HepG2 (cell line): ENCODE results near the gene YWHAH. TPM values are rescaled to one million over a fixed set of nuclear protein-coding genes. Genes with fewer than 3 reads are reported as not detected.

Experiments used
- ATF7 ChIP-seq, 2 experiments: fragments of 450-650 bp in 1 of 2; sonication (generic) in 1 of 2; formaldehyde crosslinking in 1 of 2; IDR thresholded peaks; 2 replicates each; pipeline versions ENCODE4 v1.4.0 to v1.6.1; 2016 to 2020; ENCODE audit warnings: antibody characterized with exemption in 1 of 2, mild to moderate bottlenecking in 1 of 2, missing genetic modification reagents in 1 of 2
- CREM ChIP-seq, 2 experiments: sonication (generic) in 1 of 2; formaldehyde crosslinking in 1 of 2; IDR thresholded peaks; 2 replicates each; pipeline versions ENCODE4 v1.4.0 to v1.6.1; 2016 to 2020; ENCODE audit warnings: antibody characterized with exemption in 1 of 2, mild to moderate bottlenecking in 1 of 2, missing genetic modification reagents in 1 of 2
- ERF ChIP-seq: IDR thresholded peaks from 2 replicates; pipeline ENCODE4 v1.6.1; 2018; ENCODE audit warnings: missing biosample characterization, missing genetic modification reagents
- FOXA1 ChIP-seq, 2 experiments: fragments of 450-650 bp in 1 of 2; sonication (generic) in 1 of 2; formaldehyde crosslinking in 1 of 2; IDR thresholded peaks; 2 replicates each; pipeline versions ENCODE4 v1.4.0 to v1.6.1; 2016 to 2020; ENCODE audit warnings: missing genetic modification reagents in 1 of 2
- JARID2 ChIP-seq: sonication (generic); formaldehyde crosslinking; IDR thresholded peaks from 2 replicates; pipeline ENCODE4 v1.8.1; 2023; ENCODE audit warnings: missing genetic modification reagents, inconsistent platforms; ENCODE audit not compliant: insufficient replicate concordance
- KAT8 ChIP-seq: IDR thresholded peaks from 2 replicates; pipeline ENCODE4 v1.6.1; 2016; ENCODE audit warnings: missing genetic modification reagents, missing compliant biosample characterization
- LCORL ChIP-seq, 2 experiments: fragments of 450-650 bp in 1 of 2; sonication (generic) in 1 of 2; formaldehyde crosslinking in 1 of 2; IDR thresholded peaks; 2 replicates each; pipeline versions ENCODE4 v1.5.0 to v1.6.1; 2017 to 2020; ENCODE audit warnings: antibody characterized with exemption in 1 of 2, missing genetic modification reagents in 1 of 2
- LRRFIP1 ChIP-seq: sonication (generic); formaldehyde crosslinking; conservative IDR thresholded peaks from 2 replicates; pipeline ENCODE4 v1.4.0; 2020; ENCODE audit warnings: missing genetic modification reagents
- RCOR2 ChIP-seq: IDR thresholded peaks from 2 replicates; pipeline ENCODE4 v1.6.1; 2016; ENCODE audit warnings: missing biosample characterization, missing genetic modification reagents
- RFXANK ChIP-seq: IDR thresholded peaks from 2 replicates; pipeline ENCODE4 v1.6.1; 2016
- SNAI1 ChIP-seq: sonication (generic); formaldehyde crosslinking; IDR thresholded peaks from 2 replicates; pipeline ENCODE4 v1.5.0; 2020; ENCODE audit warnings: mild to moderate bottlenecking, missing genetic modification reagents, borderline replicate concordance
- SNAPC2 ChIP-seq: sonication (generic); formaldehyde crosslinking; IDR thresholded peaks from 2 replicates; pipeline ENCODE4 v1.8.1; 2022; ENCODE audit warnings: mild to moderate bottlenecking, missing genetic modification reagents
- SP4 ChIP-seq: sonication (generic); formaldehyde crosslinking; IDR thresholded peaks from 2 replicates; pipeline ENCODE4 v1.8.1; 2023; ENCODE audit warnings: mild to moderate bottlenecking, missing genetic modification reagents
- U2AF1 ChIP-seq: fragments of 200-400 bp; formaldehyde crosslinking; optimal IDR thresholded peaks from 2 replicates; pipeline ENCODE3; 2017; ENCODE audit warnings: mild to moderate bottlenecking, low read depth, low read length
- ZKSCAN8 ChIP-seq: IDR thresholded peaks from 2 replicates; pipeline ENCODE4 v1.6.1; 2016; ENCODE audit warnings: borderline replicate concordance, missing genetic modification reagents, missing compliant biosample characterization
- ZNF224 ChIP-seq: sonication (generic); formaldehyde crosslinking; IDR thresholded peaks from 2 replicates; pipeline ENCODE4 v1.5.0; 2020; ENCODE audit warnings: mild to moderate bottlenecking, missing genetic modification reagents
- ZNF225 ChIP-seq: sonication (generic); formaldehyde crosslinking; IDR thresholded peaks from 2 replicates; pipeline ENCODE4 v1.4.0; 2020; ENCODE audit warnings: mild to moderate bottlenecking, missing genetic modification reagents
- ZNF614 ChIP-seq: IDR thresholded peaks from 2 replicates; pipeline ENCODE4 v1.6.1; 2018; ENCODE audit warnings: missing biosample characterization, missing genetic modification reagents, inconsistent platforms, borderline replicate concordance
- ZNF713 ChIP-seq: sonication (generic); formaldehyde crosslinking; IDR thresholded peaks from 2 replicates; pipeline ENCODE4 v1.4.0; 2020; ENCODE audit warnings: mild to moderate bottlenecking, missing genetic modification reagents
- ZNF749 ChIP-seq: sonication (generic); formaldehyde crosslinking; IDR thresholded peaks from 2 replicates; pipeline ENCODE4 v1.8.0; 2022; ENCODE audit warnings: mild to moderate bottlenecking, missing genetic modification reagents, moderate library complexity, borderline replicate concordance
- ZNF878 ChIP-seq: sonication (generic); formaldehyde crosslinking; IDR thresholded peaks from 2 replicates; pipeline ENCODE4 v1.8.1; 2023; ENCODE audit warnings: mild to moderate bottlenecking, missing genetic modification reagents, moderate library complexity
- polyA plus RNA-seq, 8 experiments: library from polyadenylated mRNA; depleted of rRNA in 3 of 8; stranded (reverse) in 7 of 8; unstranded in 1 of 8; fragments of >200 nt; fragmentation: Illumina TruSeq in 4 of 8; extraction: Trizol in 4 of 8; gene quantifications; 2 replicates each; pipeline versions ENCODE4 v1.2.1 to v1.2.3, GENCODE V29; 2011 to 2016; ENCODE audit warnings: low read depth in 4 of 8, missing spikeins in 1 of 8, mixed read lengths in 1 of 8; ENCODE audit not compliant: insufficient read depth in 1 of 8
- total RNA-seq, 5 experiments: library from RNA; depleted of rRNA; stranded (reverse); fragments of >200 nt; fragmentation: Illumina TruSeq; extraction: Trizol; gene quantifications; 2 replicates each; pipeline ENCODE4 v1.2.3, GENCODE V29; 2016; ENCODE audit warnings: low read depth in 1 of 5
- TF ChIP-seq, protein P1 (sequence below): sonication (generic); formaldehyde crosslinking; IDR thresholded peaks from 2 replicates; pipeline ENCODE4 v1.4.0; 2020; ENCODE audit warnings: missing genetic modification reagents
- TF ChIP-seq, protein P2 (sequence below): IDR thresholded peaks from 2 replicates; pipeline ENCODE4 v1.6.1; 2016

Gene YWHAH
- total and polyA plus RNA-seq, 2 of the 13 experiments (the other 11 are each of a cell fraction or from before 2014, with no cell fraction given): 35.6 to 92.7 TPM

GRCh38 chr22:31943978-31944699 is at the start of gene YWHAH (continued):
- no peak for TF ChIP-seq ZNF224 (CRISPR knock-in tag)
- TF ChIP-seq ZKSCAN8 (CRISPR knock-in tag): no peak
- peak; percentile 97 for TF ChIP-seq ATF7 (IDR thresholded peaks at IDR 0.05)
- TF ChIP-seq ATF7 (CRISPR knock-in tag; IDR thresholded peaks at IDR 0.05): peak; percentile 86; the same call in 1 of the 2 replicates
- TF ChIP-seq FOXA1 (IDR thresholded peaks at IDR 0.05): no peak
- peak; percentile 19; the same call in 1 of the 2 replicates for TF ChIP-seq FOXA1 (CRISPR knock-in tag; IDR thresholded peaks at IDR 0.05)
- 0 out of 2 replicates have a peak, but pooled peaks have one; percentile 41 for TF ChIP-seq ZNF614 (CRISPR knock-in tag)
- TF ChIP-seq JARID2 (CRISPR knock-in tag): peak; percentile 26
- no peak for TF ChIP-seq RFXANK (CRISPR knock-in tag)
- no peak for TF ChIP-seq ZNF713
- no peak for TF ChIP-seq ZNF749 (CRISPR knock-in tag)
- TF ChIP-seq CREM (IDR thresholded peaks at IDR 0.05): 0 out of 2 replicates have a peak, but pooled peaks have one; percentile 28
- TF ChIP-seq CREM (CRISPR knock-in tag; IDR thresholded peaks at IDR 0.05): no peak
- no peak for TF ChIP-seq U2AF1
- TF ChIP-seq LCORL (IDR thresholded peaks at IDR 0.05): no peak
- peak; percentile 52; the same call in 1 of the 2 replicates for TF ChIP-seq LCORL (CRISPR knock-in tag; IDR thresholded peaks at IDR 0.05)
- TF ChIP-seq, protein P1, sequence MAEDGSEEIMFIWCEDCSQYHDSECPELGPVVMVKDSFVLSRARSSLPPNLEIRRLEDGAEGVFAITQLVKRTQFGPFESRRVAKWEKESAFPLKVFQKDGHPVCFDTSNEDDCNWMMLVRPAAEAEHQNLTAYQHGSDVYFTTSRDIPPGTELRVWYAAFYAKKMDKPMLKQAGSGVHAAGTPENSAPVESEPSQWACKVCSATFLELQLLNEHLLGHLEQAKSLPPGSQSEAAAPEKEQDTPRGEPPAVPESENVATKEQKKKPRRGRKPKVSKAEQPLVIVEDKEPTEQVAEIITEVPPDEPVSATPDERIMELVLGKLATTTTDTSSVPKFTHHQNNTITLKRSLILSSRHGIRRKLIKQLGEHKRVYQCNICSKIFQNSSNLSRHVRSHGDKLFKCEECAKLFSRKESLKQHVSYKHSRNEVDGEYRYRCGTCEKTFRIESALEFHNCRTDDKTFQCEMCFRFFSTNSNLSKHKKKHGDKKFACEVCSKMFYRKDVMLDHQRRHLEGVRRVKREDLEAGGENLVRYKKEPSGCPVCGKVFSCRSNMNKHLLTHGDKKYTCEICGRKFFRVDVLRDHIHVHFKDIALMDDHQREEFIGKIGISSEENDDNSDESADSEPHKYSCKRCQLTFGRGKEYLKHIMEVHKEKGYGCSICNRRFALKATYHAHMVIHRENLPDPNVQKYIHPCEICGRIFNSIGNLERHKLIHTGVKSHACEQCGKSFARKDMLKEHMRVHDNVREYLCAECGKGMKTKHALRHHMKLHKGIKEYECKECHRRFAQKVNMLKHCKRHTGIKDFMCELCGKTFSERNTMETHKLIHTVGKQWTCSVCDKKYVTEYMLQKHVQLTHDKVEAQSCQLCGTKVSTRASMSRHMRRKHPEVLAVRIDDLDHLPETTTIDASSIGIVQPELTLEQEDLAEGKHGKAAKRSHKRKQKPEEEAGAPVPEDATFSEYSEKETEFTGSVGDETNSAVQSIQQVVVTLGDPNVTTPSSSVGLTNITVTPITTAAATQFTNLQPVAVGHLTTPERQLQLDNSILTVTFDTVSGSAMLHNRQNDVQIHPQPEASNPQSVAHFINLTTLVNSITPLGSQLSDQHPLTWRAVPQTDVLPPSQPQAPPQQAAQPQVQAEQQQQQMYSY (CRISPR knock-in tag): no peak; the same call in 1 of the 2 replicates
- TF ChIP-seq ZNF878: no peak
- no peak for TF ChIP-seq RCOR2 (CRISPR knock-in tag)
- TF ChIP-seq KAT8 (CRISPR knock-in tag): 0 out of 2 replicates have a peak, but pooled peaks have one; percentile 30
- TF ChIP-seq ZNF225 (CRISPR knock-in tag): no peak
- no peak for TF ChIP-seq LRRFIP1
- TF ChIP-seq SP4 (CRISPR knock-in tag): peak; percentile 69; the same call in 1 of the 2 replicates
- TF ChIP-seq SNAI1 (CRISPR knock-in tag): no peak
- no peak for TF ChIP-seq ERF (CRISPR knock-in tag)
- no peak for TF ChIP-seq SNAPC2 (CRISPR knock-in tag)
- TF ChIP-seq, protein P2, sequence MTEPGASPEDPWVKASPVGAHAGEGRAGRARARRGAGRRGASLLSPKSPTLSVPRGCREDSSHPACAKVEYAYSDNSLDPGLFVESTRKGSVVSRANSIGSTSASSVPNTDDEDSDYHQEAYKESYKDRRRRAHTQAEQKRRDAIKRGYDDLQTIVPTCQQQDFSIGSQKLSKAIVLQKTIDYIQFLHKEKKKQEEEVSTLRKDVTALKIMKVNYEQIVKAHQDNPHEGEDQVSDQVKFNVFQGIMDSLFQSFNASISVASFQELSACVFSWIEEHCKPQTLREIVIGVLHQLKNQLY (CRISPR knock-in tag): no peak
